LNCAP (cell line): Measurements from ENCODE around the gene RET.

ENCODE experiments used
- CTCF ChIP-seq: fragments of 450-650 bp; IDR thresholded peaks from 2 replicates; pipeline ENCODE4 v1.5.1; 2017; ENCODE audit warnings: mild to moderate bottlenecking

The RET gene

GRCh38 chr10:43076876-43077420, at the start of gene RET:
Gene RET, plus strand, starts transcription at chr10:43077069. Its CDS starts 190 bp downstream, at chr10:43077259.
- TF ChIP-seq CTCF: no peak

- no peak for TF ChIP-seq CTCF
Measured at GRCh38 chr10:43027331-43027955, 49.4 kb upstream of the RET start.

GRCh38 chr10:43028143-43028542, 48.7 kb upstream of the RET start:
- no peak for TF ChIP-seq CTCF

- TF ChIP-seq CTCF: no peak
Measured at GRCh38 chr10:43029043-43029442, 47.8 kb upstream of the RET start.

GRCh38 chr10:43032613-43033012, 44.3 kb upstream of the RET start:
- no peak for TF ChIP-seq CTCF

- no peak for TF ChIP-seq CTCF
Measured at GRCh38 chr10:43035800-43036199, 41.1 kb upstream of the RET start.

- no peak for TF ChIP-seq CTCF
Measured at GRCh38 chr10:43036481-43037428, 40.1 kb upstream of the RET start.
